ENCODE results near the gene CARS2.

The CARS2 gene

DNA sequence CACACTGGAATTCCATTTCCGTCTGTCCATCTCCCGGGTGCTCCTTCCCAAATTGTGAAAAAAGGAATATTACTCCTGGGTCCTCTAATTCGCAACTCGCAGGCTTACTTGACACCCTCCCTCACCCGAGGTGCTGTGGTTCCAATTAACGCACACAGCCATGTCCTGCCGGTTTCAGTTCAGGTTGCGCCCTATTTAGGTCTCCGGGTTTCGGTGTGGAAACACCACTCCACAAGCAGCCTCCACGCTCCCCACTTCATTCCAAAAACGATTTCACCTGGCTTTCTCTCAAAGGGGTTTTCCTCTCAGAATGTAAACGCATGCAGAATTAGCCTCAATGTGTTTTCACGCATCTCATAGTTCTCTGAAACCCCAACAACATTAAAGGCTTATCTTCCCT is 52.6 kb downstream of the CARS2 start:
- no peak for DNase-seq
- no peak overlapping the region for H3K27ac ChIP-seq
- in situ Hi-C loops (cut with HindIII; ENCODE audit: low pct_ligation_motif_present, low sequenced_read_pairs): no loop called here

GRCh38 chr13:110652764-110653163 is 53.2 kb downstream of the CARS2 start:
- H3K36me3 ChIP-seq (replicated peaks): peaks cover 2% of the 10 kb centered on the region
- no peak for DNase-seq
- no peaks in the 10 kb centered on the region for H3K27me3 ChIP-seq (replicated peaks)
- H3K4me3 ChIP-seq (ENCODE audit: low read depth, low read length): no peak overlapping the region
- H3K27ac ChIP-seq: no peak overlapping the region
- in situ Hi-C loops (cut with HindIII; ENCODE audit: low pct_ligation_motif_present, low sequenced_read_pairs): no loop called here
- TF ChIP-seq CTCF (IDR thresholded peaks at IDR 0.05; ENCODE audit: low read depth, low read length, missing control alignments): no peak

More for the DNA sequence above, 52.6 kb downstream of the CARS2 start:
- H3K27me3 ChIP-seq (replicated peaks): no peaks in the 10 kb centered on the region
- peaks cover 2% of the 10 kb centered on the region for H3K36me3 ChIP-seq (replicated peaks)
- H3K4me3 ChIP-seq (ENCODE audit: low read depth, low read length): no peak overlapping the region
- TF ChIP-seq CTCF (IDR thresholded peaks at IDR 0.05; ENCODE audit: low read depth, low read length, missing control alignments): no peak

DNA sequence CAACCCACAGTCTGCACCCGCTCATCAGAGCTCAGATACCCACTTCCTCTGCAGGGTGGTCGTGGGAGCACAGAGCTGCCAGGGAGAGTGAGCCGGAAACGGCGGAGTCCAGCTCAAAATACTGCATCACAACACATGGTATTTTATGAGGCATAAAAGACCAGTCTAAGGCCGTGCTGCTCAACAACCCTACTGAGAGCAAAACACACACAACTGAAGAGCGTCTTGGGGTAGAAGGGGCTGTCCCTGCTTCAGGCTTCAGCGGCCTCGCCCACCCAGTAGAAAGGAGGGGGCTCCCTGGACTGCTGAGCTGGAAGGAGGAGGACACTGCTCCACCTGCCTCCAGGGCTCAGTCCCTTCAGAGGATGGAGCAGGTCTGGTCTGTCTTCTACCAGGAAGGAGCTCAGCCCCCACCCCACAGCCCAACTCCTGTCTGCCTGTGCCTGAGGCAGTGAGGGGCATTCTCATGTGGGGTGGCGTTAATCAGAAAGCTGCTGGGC is 53.6 kb downstream of the CARS2 start:
- no peak for TF ChIP-seq CTCF (IDR thresholded peaks at IDR 0.05; ENCODE audit: low read depth, low read length, missing control alignments)
- in situ Hi-C loops (cut with HindIII; ENCODE audit: low pct_ligation_motif_present, low sequenced_read_pairs): no loop called here
- H3K27ac ChIP-seq: no peak overlapping the region
- H3K27me3 ChIP-seq (replicated peaks): no peaks in the 10 kb centered on the region
- no peak overlapping the region for H3K4me3 ChIP-seq (ENCODE audit: low read depth, low read length)
- peaks cover 2% of the 10 kb centered on the region for H3K36me3 ChIP-seq (replicated peaks)
- DNase-seq: no peak

- H3K4me3 ChIP-seq (ENCODE audit: low read depth, low read length): no peak overlapping the region
- H3K27me3 ChIP-seq (replicated peaks): no peaks in the 10 kb centered on the region
- TF ChIP-seq CTCF (IDR thresholded peaks at IDR 0.05; ENCODE audit: low read depth, low read length, missing control alignments): no peak
- in situ Hi-C loops (cut with HindIII; ENCODE audit: low pct_ligation_motif_present, low sequenced_read_pairs): no loop called here
- H3K36me3 ChIP-seq (replicated peaks): peaks cover 2% of the 10 kb centered on the region
- H3K27ac ChIP-seq: no peak overlapping the region
- no peak for DNase-seq
Observed at GRCh38 chr13:110651726-110652230, 54.1 kb downstream of the CARS2 start.

GRCh38 chr13:110651271-110651670 is 54.6 kb downstream of the CARS2 start:
- no peak for DNase-seq
- in situ Hi-C loops (cut with HindIII; ENCODE audit: low pct_ligation_motif_present, low sequenced_read_pairs): no loop called here
- Histone ChIP-seq H3K27ac (no peak overlapping the region), H3K36me3 (replicated peaks) (peaks cover 2% of the 10 kb centered on the region), H3K27me3 (replicated peaks) (no peaks in the 10 kb centered on the region), H3K4me3 (ENCODE audit: low read depth, low read length) (no peak overlapping the region)
- TF ChIP-seq CTCF (IDR thresholded peaks at IDR 0.05; ENCODE audit: low read depth, low read length, missing control alignments): no peak

GRCh38 chr13:110650436-110650835 is 55.5 kb downstream of the CARS2 start:
- no peak for TF ChIP-seq CTCF (IDR thresholded peaks at IDR 0.05; ENCODE audit: low read depth, low read length, missing control alignments)
- in situ Hi-C loops (cut with HindIII; ENCODE audit: low pct_ligation_motif_present, low sequenced_read_pairs): no loop called here
- no peaks in the 10 kb centered on the region for H3K27me3 ChIP-seq (replicated peaks)
- no peak overlapping the region for H3K27ac ChIP-seq
- peaks cover 2% of the 10 kb centered on the region for H3K36me3 ChIP-seq (replicated peaks)
- H3K4me3 ChIP-seq (ENCODE audit: low read depth, low read length): no peak overlapping the region
- DNase-seq: no peak
